GM21360 (cell line): Measurements from ENCODE around the gene PCDHB13.

Source experiments
- ATAC-seq: cut with Tn5 transposase; IDR thresholded peaks from one replicate; pipeline ENCODE4 v1.9.1; 2021; ENCODE audit warnings: mild to moderate bottlenecking, moderate library complexity; ENCODE audit not compliant: unreplicated experiment

Gene PCDHB13

GRCh38 chr5:141260458-141261237 is 46.9 kb downstream of the PCDHB13 start:
- ATAC-seq: no peak

DNA sequence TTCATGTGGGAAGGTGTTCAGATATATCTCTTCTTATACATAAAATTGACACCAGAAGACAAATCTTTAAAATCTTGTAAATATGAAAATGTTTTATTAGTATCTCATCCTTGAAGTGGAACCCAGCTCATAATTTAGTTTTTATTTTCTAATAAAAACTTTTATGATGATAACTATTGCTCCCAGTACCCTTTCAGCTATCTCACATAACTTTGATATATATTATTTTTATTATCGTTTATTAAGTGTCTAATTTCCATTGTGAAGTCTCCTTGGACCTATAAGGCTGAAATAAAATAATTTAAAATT is 47.5 kb downstream of the PCDHB13 start:
- no peak for ATAC-seq
